Mesendoderm (in vitro differentiated cells): ENCODE measurements around the gene TIMM10.

Experiments
- DNase-seq: peaks from one replicate; pipeline ENCODE4 v3.0.0; 2013
- H2AK5ac ChIP-seq: 2 replicates; pipeline ENCODE4 v1.6.1; 2013; ENCODE audit warnings: low read length, inconsistent platforms
- H2BK120ac ChIP-seq: 2 replicates; pipeline ENCODE4 v1.6.1; 2013; ENCODE audit warnings: low read depth, mild to moderate bottlenecking, low read length, moderate library complexity, mixed read lengths
- H2BK15ac ChIP-seq: replicated peaks from 2 replicates; pipeline ENCODE4 v1.6.1; 2013; ENCODE audit warnings: low read depth, mild to moderate bottlenecking, moderate library complexity
- H2BK5ac ChIP-seq: 2 replicates; pipeline ENCODE4 v1.6.1; 2013; ENCODE audit warnings: low read length, inconsistent platforms
- H3K18ac ChIP-seq: 2 replicates; pipeline ENCODE4 v1.6.1; 2013; ENCODE audit warnings: mild to moderate bottlenecking, low read length, mixed read lengths
- H3K23ac ChIP-seq: one replicate; pipeline ENCODE4 v1.6.1; 2013; ENCODE audit warnings: low read length
- H3K27ac ChIP-seq: 2 replicates; pipeline ENCODE4 v1.5.1; 2013; ENCODE audit warnings: low read depth, mild to moderate bottlenecking, inconsistent platforms, low read length, moderate library complexity
- H3K27me3 ChIP-seq: 2 replicates; pipeline ENCODE4 v1.6.1; 2013; ENCODE audit warnings: low read length, control low read depth, mild to moderate bottlenecking, inconsistent platforms; ENCODE audit not compliant: insufficient read depth, poor library complexity
- H3K36me3 ChIP-seq: 2 replicates; pipeline ENCODE4 v1.6.1; 2013; ENCODE audit warnings: low read length, inconsistent platforms; ENCODE audit not compliant: control insufficient read depth, insufficient read depth
- H3K4ac ChIP-seq: one replicate; pipeline ENCODE4 v1.6.1; 2013; ENCODE audit warnings: low read depth, mild to moderate bottlenecking, low read length, moderate library complexity
- H3K4me1 ChIP-seq: 2 replicates; pipeline ENCODE4 v1.6.1; 2013; ENCODE audit warnings: low read depth, low read length, inconsistent platforms; ENCODE audit not compliant: control insufficient read depth
- H3K4me2 ChIP-seq: 2 replicates; pipeline ENCODE4 v1.6.1; 2013; ENCODE audit warnings: low read length
- H3K4me3 ChIP-seq: 2 replicates; pipeline ENCODE4 v1.5.1; 2013; ENCODE audit warnings: mild to moderate bottlenecking, low read length
- H3K56ac ChIP-seq: one replicate; pipeline ENCODE4 v1.6.1; 2013; ENCODE audit warnings: low read length
- H3K79me1 ChIP-seq: 2 replicates; pipeline ENCODE4 v1.6.1; 2013; ENCODE audit warnings: low read length, inconsistent platforms
- H3K79me2 ChIP-seq: 2 replicates; pipeline ENCODE4 v1.6.1; 2013; ENCODE audit warnings: mild to moderate bottlenecking, low read length; ENCODE audit not compliant: control insufficient read depth, insufficient read depth
- H3K9ac ChIP-seq: 2 replicates; pipeline ENCODE4 v1.6.1; 2013; ENCODE audit warnings: low read length, inconsistent platforms
- H4K5ac ChIP-seq: one replicate; pipeline ENCODE4 v1.6.1; 2013; ENCODE audit warnings: low read length
- H4K8ac ChIP-seq: one replicate; pipeline ENCODE4 v1.6.1; 2013; ENCODE audit warnings: low read depth, mild to moderate bottlenecking, control low read depth, low read length, moderate library complexity
- WGBS: extraction: QIAGEN DNeasy Blood & Tissue Kit; methylation state at CpG from one replicate; pipeline ENCODE4 v1.1.7; 2013; ENCODE audit warnings: low lambda C conversion rate, missing lambda C conversion rate; ENCODE audit not compliant: insufficient coverage; ENCODE audit errors: extremely low coverage; 5-methylcytosine and 5-hydroxymethylcytosine counted together

The TIMM10 gene

DNA sequence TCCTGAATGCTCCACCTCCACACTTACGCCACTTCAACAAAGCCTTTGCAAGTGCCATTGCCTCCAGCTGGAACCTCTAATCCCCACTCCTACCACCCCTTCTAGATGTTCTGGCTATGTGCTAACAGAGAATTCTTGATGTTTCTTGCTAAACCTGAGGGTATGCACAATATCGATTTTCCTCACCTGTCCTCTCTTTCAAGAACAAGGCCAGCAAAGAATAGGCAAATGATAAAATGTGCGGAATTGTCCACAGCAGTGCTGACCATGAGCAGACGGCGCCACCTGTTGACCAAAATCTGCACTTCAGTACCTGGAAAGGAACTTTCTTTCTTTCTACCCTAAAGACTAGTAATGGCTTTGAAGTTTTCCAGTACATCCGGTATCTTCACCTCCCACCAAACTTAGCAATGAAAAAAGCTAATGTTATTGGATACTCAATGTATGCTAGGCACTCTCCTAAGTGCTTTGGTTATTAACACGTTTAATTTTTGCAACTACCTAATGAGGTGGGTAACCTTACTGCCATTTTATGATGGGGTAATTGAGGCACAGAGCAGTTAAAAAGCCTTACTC is 3.4 kb downstream of the TIMM10 start:
- peaks cover 2% of the 10 kb centered on the region for H3K36me3 ChIP-seq
- H2BK120ac ChIP-seq, result no peak overlapping the region
- H3K79me1 ChIP-seq, result peaks cover 16% of the 10 kb centered on the region
- H3K18ac ChIP-seq, result no peak overlapping the region
- peaks cover 7% of the 10 kb centered on the region for H3K4me1 ChIP-seq
- H2BK15ac ChIP-seq, result no peak overlapping the region
- no peak overlapping the region for H2AK5ac ChIP-seq
- H3K4me2 ChIP-seq, result no peak overlapping the region
- peak; percentile 79 for DNase-seq
- H2BK5ac ChIP-seq, result no peak overlapping the region
- no peak overlapping the region for H3K23ac ChIP-seq
- H3K4ac ChIP-seq, result no peak overlapping the region
- peak overlapping the region; percentile 50 for H3K9ac ChIP-seq
- H3K4me3 ChIP-seq, result no peak overlapping the region
- H3K27me3 ChIP-seq, result no peaks in the 10 kb centered on the region
- H3K27ac ChIP-seq, result no peak overlapping the region
- peaks cover 17% of the 10 kb centered on the region for H3K79me2 ChIP-seq
- WGBS, result no CpG with 5 or more reads among the region's 7 CpGs
- no peak overlapping the region for H4K8ac ChIP-seq
- no peak overlapping the region for H4K5ac ChIP-seq
- H3K56ac ChIP-seq, result peak overlapping the region; percentile 63

DNA sequence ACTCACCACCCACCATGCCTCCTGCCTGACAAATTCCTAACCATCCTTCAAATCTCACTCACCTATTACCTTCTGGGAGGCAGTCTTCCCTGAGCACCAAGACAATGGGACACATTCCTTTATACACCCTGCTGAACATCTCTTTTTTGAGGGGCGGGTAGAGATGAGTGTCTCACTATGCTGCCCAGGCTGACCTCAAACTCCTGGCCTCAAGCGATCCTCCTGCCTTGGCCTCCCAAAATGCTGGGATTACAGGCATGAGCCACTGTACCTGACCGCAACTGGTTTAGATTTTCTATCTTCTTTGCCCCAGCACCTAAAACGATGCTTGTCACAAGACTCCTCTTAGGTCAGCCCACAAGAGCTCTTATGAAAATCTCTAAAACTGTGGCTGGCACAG is 7.1 kb downstream of the TIMM10 start:
- Histone ChIP-seq H3K9ac (no peak overlapping the region), H4K5ac (no peak overlapping the region), H3K4me1 (peaks cover 3% of the 10 kb centered on the region), H2BK5ac (no peak overlapping the region), H3K27ac (no peak overlapping the region), H3K4ac (no peak overlapping the region), H2AK5ac (no peak overlapping the region), H3K4me2 (no peak overlapping the region), H3K36me3 (peaks cover 2% of the 10 kb centered on the region), H3K56ac (no peak overlapping the region), H3K4me3 (no peak overlapping the region), H2BK15ac (no peak overlapping the region), H3K79me1 (peaks cover 4% of the 10 kb centered on the region), H3K18ac (no peak overlapping the region), H3K79me2 (no peaks in the 10 kb centered on the region), H4K8ac (no peak overlapping the region), H3K27me3 (no peaks in the 10 kb centered on the region), H3K23ac (no peak overlapping the region), H2BK120ac (no peak overlapping the region)
- WGBS, result no CpG with 5 or more reads among the region's 4 CpGs
- no peak for DNase-seq

GRCh38 chr11:57521116-57521515 is 9.4 kb downstream of the TIMM10 start:
- H3K27me3 ChIP-seq, result no peaks in the 10 kb centered on the region
- no peak overlapping the region for H3K18ac ChIP-seq
- H3K4me3 ChIP-seq, result no peak overlapping the region
- no peaks in the 10 kb centered on the region for H3K4me1 ChIP-seq
- no CpG with 5 or more reads among the region's 2 CpGs for WGBS
- no peak overlapping the region for H3K23ac ChIP-seq
- no peak overlapping the region for H3K4ac ChIP-seq
- H2AK5ac ChIP-seq, result no peak overlapping the region
- H3K56ac ChIP-seq, result no peak overlapping the region
- H3K9ac ChIP-seq, result no peak overlapping the region
- H4K8ac ChIP-seq, result no peak overlapping the region
- H4K5ac ChIP-seq, result no peak overlapping the region
- H3K79me2 ChIP-seq, result no peaks in the 10 kb centered on the region
- no peak overlapping the region for H2BK120ac ChIP-seq
- no peak overlapping the region for H2BK5ac ChIP-seq
- DNase-seq, result no peak
- no peak overlapping the region for H3K27ac ChIP-seq
- no peaks in the 10 kb centered on the region for H3K79me1 ChIP-seq
- H3K36me3 ChIP-seq, result no peaks in the 10 kb centered on the region
- no peak overlapping the region for H3K4me2 ChIP-seq
- no peak overlapping the region for H2BK15ac ChIP-seq

- Histone ChIP-seq H4K5ac (no peak overlapping the region), H3K4ac (no peak overlapping the region), H3K79me2 (no peaks in the 10 kb centered on the region), H2BK5ac (no peak overlapping the region), H2BK15ac (no peak overlapping the region), H3K4me1 (no peaks in the 10 kb centered on the region), H3K18ac (no peak overlapping the region), H2AK5ac (no peak overlapping the region), H4K8ac (no peak overlapping the region), H3K27me3 (no peaks in the 10 kb centered on the region), H3K79me1 (peaks cover 2% of the 10 kb centered on the region), H3K27ac (no peak overlapping the region), H3K9ac (peak overlapping the region; percentile 76), H3K4me3 (peak overlapping the region; percentile 76), H2BK120ac (no peak overlapping the region), H3K4me2 (peak overlapping the region; percentile 94), H3K36me3 (no peaks in the 10 kb centered on the region), H3K56ac (peak overlapping the region; percentile 94), H3K23ac (no peak overlapping the region)
- DNase-seq, result no peak
- no CpG with 5 or more reads among the region's 5 CpGs for WGBS
These were observed 14.5 kb downstream of the TIMM10 start for GRCh38 chr11:57516061-57516443.

GRCh38 chr11:57515332-57516060 is 15.1 kb downstream of the TIMM10 start, which contains the start of gene SLC43A1:
TSS of gene SLC43A1 (minus strand) at chr11:57515702. CDS start at chr11:57514111, 1,591 bp downstream.
- H3K18ac ChIP-seq, result peak within 1 kb of the TSS; percentile 77
- H2BK15ac ChIP-seq, result no peak within 1 kb of the TSS
- H4K5ac ChIP-seq, result no peak within 1 kb of the TSS
- H3K56ac ChIP-seq, result peak within 1 kb of the TSS; percentile 94
- H2BK120ac ChIP-seq, result no peak within 1 kb of the TSS
- H3K4me2 ChIP-seq, result peak within 1 kb of the TSS; percentile 94
- peak within 1 kb of the TSS; percentile 76 for H3K9ac ChIP-seq
- no peaks in the 10 kb centered on the region for H3K4me1 ChIP-seq
- H4K8ac ChIP-seq, result no peak within 1 kb of the TSS
- no peaks in the 10 kb centered on the region for H3K79me2 ChIP-seq
- H2BK5ac ChIP-seq, result no peak within 1 kb of the TSS
- WGBS, result no CpG with 5 or more reads among the region's 66 CpGs
- H3K4ac ChIP-seq, result peak within 1 kb of the TSS; percentile 22
- H2AK5ac ChIP-seq, result no peak within 1 kb of the TSS
- H3K23ac ChIP-seq, result no peak within 1 kb of the TSS
- no peak within 1 kb of the TSS for H3K27ac ChIP-seq
- H3K27me3 ChIP-seq, result no peaks in the 10 kb centered on the region
- H3K4me3 ChIP-seq, result peak within 1 kb of the TSS; percentile 76
- peaks cover 2% of the 10 kb centered on the region for H3K79me1 ChIP-seq
- no peaks in the 10 kb centered on the region for H3K36me3 ChIP-seq
- DNase-seq, result no peak
